IMR-90 (cell line): ENCODE data around the gene AK3. TPM values are rescaled to one million over a fixed set of nuclear protein-coding genes. Genes with fewer than 3 reads are reported as not detected.

Experiments
- ATAC-seq: fragments of 200-7000 bp; cut with Tn5 transposase; 2 replicates; pipeline ENCODE4 v1.9.1; 2020; ENCODE audit warnings: low read depth, mild to moderate bottlenecking, moderate library complexity
- BruUV-seq: library from RNA; stranded (reverse); fragments of 400-500 nt; replicated peaks from 2 replicates; lab custom pipeline; 2021; lab: Mats Ljungman, UMichigan
- CTCF ChIA-PET: fragments of 300-600 bp; formaldehyde crosslinking; extraction: SDS; loops from one replicate; lab custom pipeline; 2021; ENCODE audit warnings: antibody characterized with exemption; lab: Yijun Ruan, JAX
- POLR2A ChIA-PET: fragments of 300-600 bp; sonication (Branson Sonifier 250); formaldehyde crosslinking; loops from one replicate; lab custom pipeline; 2022; ENCODE audit warnings: antibody characterized with exemption; ENCODE audit not compliant: unreplicated experiment; lab: Charles Lee
- DNase-seq: peaks from one replicate; pipeline ENCODE4 v3.0.0; 2013
- H2AFZ ChIP-seq: replicated peaks from 2 replicates; pipeline ENCODE3; 2013; ENCODE audit warnings: low read length, mild to moderate bottlenecking; ENCODE audit not compliant: poor library complexity
- H2AK5ac ChIP-seq: 2 replicates; pipeline ENCODE4 v1.6.1; 2013; ENCODE audit warnings: low read depth, low read length, inconsistent platforms
- H2AK9ac ChIP-seq: replicated peaks from 2 replicates; pipeline ENCODE3; 2013; ENCODE audit warnings: mild to moderate bottlenecking, low read depth, low read length, moderate library complexity; ENCODE audit not compliant: poor library complexity
- H2BK120ac ChIP-seq: 2 replicates; pipeline ENCODE4 v1.6.1; 2013; ENCODE audit warnings: low read depth, low read length, inconsistent platforms
- H2BK15ac ChIP-seq: 3 replicates; pipeline ENCODE4 v1.6.1; 2013; ENCODE audit warnings: low read depth, low read length, inconsistent platforms
- H2BK20ac ChIP-seq: 2 replicates; pipeline ENCODE4 v1.6.1; 2013; ENCODE audit warnings: low read depth, mild to moderate bottlenecking, inconsistent platforms, low read length, moderate library complexity
- H2BK5ac ChIP-seq: 2 replicates; pipeline ENCODE4 v1.6.1; 2013; ENCODE audit warnings: mild to moderate bottlenecking, low read depth, low read length, inconsistent platforms; ENCODE audit not compliant: poor library complexity, severe bottlenecking
- H3K14ac ChIP-seq: replicated peaks from 2 replicates; pipeline ENCODE4 v1.6.1; 2013; ENCODE audit warnings: low read depth, low read length, inconsistent platforms
- H3K18ac ChIP-seq: 2 replicates; pipeline ENCODE4 v1.6.1; 2013; ENCODE audit warnings: low read depth, low read length, control low read depth
- H3K23ac ChIP-seq: 2 replicates; pipeline ENCODE4 v1.6.1; 2013; ENCODE audit warnings: low read depth, low read length, inconsistent platforms
- H3K27ac ChIP-seq: 2 replicates; pipeline ENCODE4 v1.5.1; 2013; ENCODE audit warnings: mild to moderate bottlenecking, control low read depth, low read length; ENCODE audit not compliant: insufficient read depth
- H3K27me3 ChIP-seq: 2 replicates; pipeline ENCODE4 v1.6.1; 2013; ENCODE audit warnings: low read length; ENCODE audit not compliant: control insufficient read depth, insufficient read depth
- H3K36me3 ChIP-seq: 2 replicates; pipeline ENCODE4 v1.6.1; 2013; ENCODE audit warnings: low read length, mixed read lengths; ENCODE audit not compliant: control insufficient read depth, insufficient read depth
- H3K4ac ChIP-seq: 2 replicates; pipeline ENCODE4 v1.6.1; 2013; ENCODE audit warnings: low read depth, low read length, inconsistent platforms
- H3K4me1 ChIP-seq: 2 replicates; pipeline ENCODE4 v1.6.1; 2013; ENCODE audit warnings: low read length, mixed read lengths; ENCODE audit not compliant: control insufficient read depth, insufficient read depth
- H3K4me2 ChIP-seq: 2 replicates; pipeline ENCODE4 v1.6.1; 2013; ENCODE audit warnings: low read depth, mild to moderate bottlenecking, control low read depth, low read length, moderate library complexity
- H3K4me3 ChIP-seq: 2 replicates; pipeline ENCODE4 v1.5.1; 2013; ENCODE audit warnings: low read depth, mild to moderate bottlenecking, control low read depth, low read length, moderate library complexity; ENCODE audit not compliant: insufficient read depth
- H3K56ac ChIP-seq: 2 replicates; pipeline ENCODE4 v1.6.1; 2013; ENCODE audit warnings: low read length, inconsistent platforms; ENCODE audit not compliant: insufficient read depth; ENCODE audit errors: extremely low read depth
- H3K79me1 ChIP-seq, 2 experiments: 2 replicates each; pipeline ENCODE4 v1.6.1; 2013; ENCODE audit warnings: low read length in 2 of 2, inconsistent platforms in 1 of 2, low read depth in 1 of 2
- H3K9ac ChIP-seq: 2 replicates; pipeline ENCODE4 v1.6.1; 2013; ENCODE audit warnings: low read depth, low read length, control low read depth
- H3K9me1 ChIP-seq: 2 replicates; pipeline ENCODE4 v1.6.1; 2013; ENCODE audit warnings: low read length, inconsistent platforms; ENCODE audit not compliant: insufficient read depth
- H3K9me3 ChIP-seq: 2 replicates; pipeline ENCODE4 v1.6.1; 2013; ENCODE audit warnings: low read length; ENCODE audit not compliant: control insufficient read depth, insufficient read depth
- H4K20me1 ChIP-seq: 2 replicates; pipeline ENCODE4 v1.6.1; 2013; ENCODE audit warnings: low read length, inconsistent platforms; ENCODE audit not compliant: insufficient read depth
- H4K5ac ChIP-seq: 2 replicates; pipeline ENCODE4 v1.6.1; 2013; ENCODE audit warnings: mild to moderate bottlenecking, low read depth, low read length, control low read depth
- H4K8ac ChIP-seq, 2 experiments: 2 replicates each; pipeline ENCODE4 v1.6.1; 2013; ENCODE audit warnings: low read depth in 2 of 2, low read length in 2 of 2, control low read depth in 1 of 2, inconsistent platforms in 1 of 2
- H4K91ac ChIP-seq: 2 replicates; pipeline ENCODE4 v1.6.1; 2013; ENCODE audit warnings: low read depth, low read length, inconsistent platforms; ENCODE audit not compliant: insufficient read depth
- MAZ ChIP-seq: IDR thresholded peaks from 2 replicates; pipeline ENCODE4 v1.6.1; 2012; ENCODE audit warnings: low read depth, mild to moderate bottlenecking, low read length, improper control_type of control experiment, moderate library complexity, borderline replicate concordance
- MXI1 ChIP-seq: IDR thresholded peaks from 2 replicates; pipeline ENCODE4 v1.6.1; 2012; ENCODE audit warnings: low read depth, mild to moderate bottlenecking, low read length, moderate library complexity, borderline replicate concordance
- POLR2A ChIP-seq: IDR thresholded peaks from 2 replicates; pipeline ENCODE4 v1.6.1; 2012; ENCODE audit warnings: mild to moderate bottlenecking, low read depth, low read length
- SMC3 ChIP-seq: fragments of 150-350 bp; IDR thresholded peaks from 2 replicates; pipeline ENCODE4 v1.6.1; 2016; ENCODE audit warnings: low read depth, mild to moderate bottlenecking, antibody characterized with exemption, low read length, moderate library complexity
- WGBS, 2 experiments: methylation state at CpG; one replicate each; pipeline versions ENCODE4 v1.1.5 to v1.1.7; 2013; ENCODE audit warnings: missing lambda C conversion rate in 2 of 2; ENCODE audit not compliant: insufficient read length in 1 of 2; ENCODE audit errors: extremely low coverage in 2 of 2; 5-methylcytosine and 5-hydroxymethylcytosine counted together
- dilution Hi-C: fragments of 300-500 bp; cut with HindIII; formaldehyde crosslinking; loops from one replicate; pipeline ENCODE4 v1.14.3; 2018; ENCODE audit warnings: low sequenced_read_pairs; ENCODE audit not compliant: unreplicated experiment
- in situ Hi-C: fragments of 300-500 bp; cut with MboI; formaldehyde crosslinking; loops from 3 replicates; pipeline ENCODE4 v1.14.3; 2019; ENCODE audit warnings: low sequenced_read_pairs, inconsistent platforms, mixed read lengths
- intact Hi-C: fragments of 100-400 bp; cut with micrococcal nuclease; formaldehyde crosslinking; loops from 2 replicates; pipeline ENCODE4 v1.10.0; 2022
- polyA plus RNA-seq, 3 experiments: library from polyadenylated mRNA; depleted of rRNA; stranded (reverse); fragments of >200 nt; gene quantifications; 2 replicates each; pipeline ENCODE4 v1.2.3, GENCODE V29; 2012; ENCODE audit warnings: low replicate concordance in 1 of 3
- total RNA-seq: library from RNA; depleted of rRNA; stranded (reverse); fragments of >200 nt; gene quantifications from 2 replicates; pipeline ENCODE4 v1.2.3, GENCODE V29; 2012
- TF ChIP-seq, protein P1 (sequence below): fragments of 150-350 bp; IDR thresholded peaks from 2 replicates; pipeline ENCODE4 v1.6.1; 2017; ENCODE audit warnings: mild to moderate bottlenecking, antibody characterized with exemption, low read length, low read depth
- TF ChIP-seq, protein P2 (sequence below): fragments of 150-350 bp; IDR thresholded peaks from 2 replicates; pipeline ENCODE4 v1.6.1; 2016; ENCODE audit warnings: low read depth, mild to moderate bottlenecking, low read length, moderate library complexity, borderline replicate concordance

Gene AK3
- total and polyA plus RNA-seq, 2 of the 4 experiments (the other 2 are of a cell fraction), result 24.7 to 26.2 TPM

DNA sequence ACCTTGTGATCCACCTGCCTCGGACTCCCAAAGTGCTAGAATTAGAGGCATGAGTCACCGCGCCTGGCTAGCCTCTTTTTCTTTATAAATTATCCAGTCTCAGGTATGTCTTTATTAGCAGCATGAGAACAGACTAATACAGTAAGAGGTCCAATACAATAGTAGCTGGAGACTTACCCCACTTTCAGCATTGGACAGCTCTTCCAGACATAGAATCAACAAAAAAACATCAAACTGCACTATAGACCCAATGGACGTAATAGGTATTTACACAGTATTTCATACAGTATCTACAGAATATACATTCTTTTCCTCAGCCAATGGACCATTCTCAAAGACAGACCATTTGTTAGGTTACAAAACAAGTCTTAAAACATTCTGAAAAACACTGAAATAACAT, 45.6 kb upstream of the AK3 start:
- Histone ChIP-seq H3K4ac (no peak overlapping the region), H3K79me1 (no peaks in the 10 kb centered on the region), H2AK9ac (no peak overlapping the region), H3K27me3 (no peaks in the 10 kb centered on the region), H3K56ac (no peak overlapping the region), H4K91ac (no peak overlapping the region), H3K23ac (no peak overlapping the region), H3K27ac (no peak overlapping the region), H2BK15ac (no peak overlapping the region), H4K5ac (no peak overlapping the region), H2AFZ (no peak overlapping the region), H2BK5ac (no peak overlapping the region), H2AK5ac (no peak overlapping the region), H3K4me3 (no peak overlapping the region), H3K36me3 (no peaks in the 10 kb centered on the region), H4K20me1 (no peaks in the 10 kb centered on the region), H3K4me1 (no peaks in the 10 kb centered on the region), H2BK20ac (no peak overlapping the region), H3K9me1 (no peaks in the 10 kb centered on the region), H4K8ac (no peak overlapping the region), H2BK120ac (no peak overlapping the region), H3K14ac (no peak overlapping the region), H3K4me2 (no peak overlapping the region), H3K9me3 (no peaks in the 10 kb centered on the region), H3K9ac (no peak overlapping the region), H3K18ac (no peak overlapping the region)
- dilution Hi-C loops, result no loop called here
- WGBS, 2 experiments, result 75% methylated on average over 2 of the region's 4 CpGs; no CpG with 5 or more reads in 1 of the 2 experiments
- TF ChIP-seq, protein P1, sequence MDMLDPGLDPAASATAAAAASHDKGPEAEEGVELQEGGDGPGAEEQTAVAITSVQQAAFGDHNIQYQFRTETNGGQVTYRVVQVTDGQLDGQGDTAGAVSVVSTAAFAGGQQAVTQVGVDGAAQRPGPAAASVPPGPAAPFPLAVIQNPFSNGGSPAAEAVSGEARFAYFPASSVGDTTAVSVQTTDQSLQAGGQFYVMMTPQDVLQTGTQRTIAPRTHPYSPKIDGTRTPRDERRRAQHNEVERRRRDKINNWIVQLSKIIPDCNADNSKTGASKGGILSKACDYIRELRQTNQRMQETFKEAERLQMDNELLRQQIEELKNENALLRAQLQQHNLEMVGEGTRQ, result no peak
- no peak for TF ChIP-seq POLR2A
- TF ChIP-seq MXI1, result no peak
- TF ChIP-seq, protein P2, sequence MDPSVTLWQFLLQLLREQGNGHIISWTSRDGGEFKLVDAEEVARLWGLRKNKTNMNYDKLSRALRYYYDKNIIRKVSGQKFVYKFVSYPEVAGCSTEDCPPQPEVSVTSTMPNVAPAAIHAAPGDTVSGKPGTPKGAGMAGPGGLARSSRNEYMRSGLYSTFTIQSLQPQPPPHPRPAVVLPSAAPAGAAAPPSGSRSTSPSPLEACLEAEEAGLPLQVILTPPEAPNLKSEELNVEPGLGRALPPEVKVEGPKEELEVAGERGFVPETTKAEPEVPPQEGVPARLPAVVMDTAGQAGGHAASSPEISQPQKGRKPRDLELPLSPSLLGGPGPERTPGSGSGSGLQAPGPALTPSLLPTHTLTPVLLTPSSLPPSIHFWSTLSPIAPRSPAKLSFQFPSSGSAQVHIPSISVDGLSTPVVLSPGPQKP, result no peak
- no peak for TF ChIP-seq SMC3
- no peak for TF ChIP-seq MAZ
- in situ Hi-C loops, result no loop called here
- POLR2A ChIA-PET, result no interaction called here
- intact Hi-C loops, result no loop called here
- no TSS peak for BruUV-seq
- DNase-seq (no peak), ATAC-seq (no peak)
- CTCF ChIA-PET, result no interaction called here
